ENCODE data around the gene FER. TPM values are rescaled to one million over a fixed set of nuclear protein-coding genes. Genes with fewer than 3 reads are reported as not detected.

The FER gene
- total RNA-seq, 1 experiment from 2014 or later, result 19.4 TPM

GRCh38 chr5:109076741-109077140 lies 329.0 kb downstream of the FER start:
- Histone ChIP-seq H3F3A (ENCODE audit: low read length, unreplicated experiment) (no peaks in the 10 kb centered on the region), H3K27ac (ENCODE audit: low read length) (no peak overlapping the region), H3K4me1 (ENCODE audit: insufficient read depth, low read length) (no peaks in the 10 kb centered on the region), H2AFZ (ENCODE audit: low read length) (no peak overlapping the region), H3K79me2 (ENCODE audit: low read length) (no peaks in the 10 kb centered on the region), H3K4me3 (ENCODE audit: low read length) (no peak overlapping the region), H4K20me1 (ENCODE audit: low read length) (no peaks in the 10 kb centered on the region), H3K9me2 (replicated peaks; ENCODE audit: low read length) (no peaks in the 10 kb centered on the region), H3K27me3 (ENCODE audit: low read length) (no peaks in the 10 kb centered on the region), H3K4me2 (ENCODE audit: low read length) (no peak overlapping the region), H3K9ac (ENCODE audit: low read length) (no peak overlapping the region), H3K36me3 (ENCODE audit: low read depth, low read length) (no peaks in the 10 kb centered on the region), H3K9me3 (ENCODE audit: low read length) (no peaks in the 10 kb centered on the region)
- intact Hi-C loops (cut with micrococcal nuclease), result loop anchor here (10.0 kb wide), 1 partner anchor 152 kb away; no protein-coding TSS in a partner anchor
- no TSS peak for BruUV-seq (replicated peaks)
- ChIA-PET POLR2A (ENCODE audit: unreplicated experiment) (no interaction called here), CTCF (interaction anchor here (0.6 kb wide), 1 partner anchor 268 kb away, joined by 4 read pairs; no protein-coding TSS in a partner anchor)
- no peak for ATAC-seq
- no peak for DNase-seq
- TF ChIP-seq CTCF (conservative IDR thresholded peaks at IDR 0.05; ENCODE audit: low read depth, low read length) (no peak), EZH2phosphoT487 (IDR thresholded peaks at IDR 0.05; ENCODE audit: borderline replicate concordance, low read length) (no peak), EZH2 (IDR thresholded peaks at IDR 0.05; ENCODE audit: low read length, unreplicated experiment) (no peak)

GRCh38 chr5:109078448-109078847 lies 330.8 kb downstream of the FER start:
- Histone ChIP-seq H4K20me1 (ENCODE audit: low read length) (no peaks in the 10 kb centered on the region), H3K79me2 (ENCODE audit: low read length) (no peaks in the 10 kb centered on the region), H3K9me3 (ENCODE audit: low read length) (no peaks in the 10 kb centered on the region), H3K4me2 (ENCODE audit: low read length) (no peak overlapping the region), H3K36me3 (ENCODE audit: low read depth, low read length) (no peaks in the 10 kb centered on the region), H3K27me3 (ENCODE audit: low read length) (no peaks in the 10 kb centered on the region), H3K4me1 (ENCODE audit: insufficient read depth, low read length) (no peaks in the 10 kb centered on the region), H3K9me2 (replicated peaks; ENCODE audit: low read length) (no peaks in the 10 kb centered on the region), H3K9ac (ENCODE audit: low read length) (no peak overlapping the region), H2AFZ (ENCODE audit: low read length) (no peak overlapping the region), H3F3A (ENCODE audit: low read length, unreplicated experiment) (no peaks in the 10 kb centered on the region), H3K4me3 (ENCODE audit: low read length) (no peak overlapping the region), H3K27ac (ENCODE audit: low read length) (no peak overlapping the region)
- ChIA-PET CTCF (no interaction called here), POLR2A (ENCODE audit: unreplicated experiment) (interaction anchor here (0.6 kb wide), 1 partner anchor 50 kb away, joined by 11 read pairs; no protein-coding TSS in a partner anchor)
- TF ChIP-seq EZH2 (IDR thresholded peaks at IDR 0.05; ENCODE audit: low read length, unreplicated experiment), result no peak
- no peak for TF ChIP-seq CTCF (conservative IDR thresholded peaks at IDR 0.05; ENCODE audit: low read depth, low read length)
- TF ChIP-seq EZH2phosphoT487 (IDR thresholded peaks at IDR 0.05; ENCODE audit: borderline replicate concordance, low read length), result no peak
- intact Hi-C loops (cut with micrococcal nuclease), result loop anchor here (10.0 kb wide), 1 partner anchor 154 kb away; no protein-coding TSS in a partner anchor
- BruUV-seq (replicated peaks), result no TSS peak
- DNase-seq, result peak; percentile 22
- ATAC-seq, result peak; percentile 91

- TF ChIP-seq EZH2 (IDR thresholded peaks at IDR 0.05; ENCODE audit: low read length, unreplicated experiment) (no peak), CTCF (conservative IDR thresholded peaks at IDR 0.05; ENCODE audit: low read depth, low read length) (no peak), EZH2phosphoT487 (IDR thresholded peaks at IDR 0.05; ENCODE audit: borderline replicate concordance, low read length) (no peak)
- H3K27ac ChIP-seq (ENCODE audit: low read length), result no peak overlapping the region
- H3K4me2 ChIP-seq (ENCODE audit: low read length), result no peak overlapping the region
- H3K4me3 ChIP-seq (ENCODE audit: low read length), result no peak overlapping the region
- no peaks in the 10 kb centered on the region for H4K20me1 ChIP-seq (ENCODE audit: low read length)
- DNase-seq (no peak), ATAC-seq (no peak)
- H3K9me2 ChIP-seq (replicated peaks; ENCODE audit: low read length), result no peaks in the 10 kb centered on the region
- no peaks in the 10 kb centered on the region for H3K79me2 ChIP-seq (ENCODE audit: low read length)
- intact Hi-C loops (cut with micrococcal nuclease), result no loop called here
- H3K9ac ChIP-seq (ENCODE audit: low read length), result no peak overlapping the region
- no peaks in the 10 kb centered on the region for H3K9me3 ChIP-seq (ENCODE audit: low read length)
- no peaks in the 10 kb centered on the region for H3K27me3 ChIP-seq (ENCODE audit: low read length)
- H3K4me1 ChIP-seq (ENCODE audit: insufficient read depth, low read length), result no peaks in the 10 kb centered on the region
- ChIA-PET POLR2A (ENCODE audit: unreplicated experiment) (no interaction called here), CTCF (no interaction called here)
- H3F3A ChIP-seq (ENCODE audit: low read length, unreplicated experiment), result no peaks in the 10 kb centered on the region
- no peak overlapping the region for H2AFZ ChIP-seq (ENCODE audit: low read length)
- H3K36me3 ChIP-seq (ENCODE audit: low read depth, low read length), result no peaks in the 10 kb centered on the region
- BruUV-seq (replicated peaks), result no TSS peak
Observed at GRCh38 chr5:109080481-109080880, 332.8 kb downstream of the FER start.
